SU-DHL-6 (cell line): ENCODE measurements around the gene TMC3.

Experiments
- H2AFZ ChIP-seq: fragments of 200-600 bp; sonication (generic); 2 replicates; pipeline ENCODE4 v1.6.1; 2014; ENCODE audit warnings: low read depth, mild to moderate bottlenecking, moderate library complexity, mixed read lengths, antibody characterized with exemption, low read length; ENCODE audit not compliant: severe bottlenecking
- H3F3A ChIP-seq: fragments of 200-600 bp; shearing (Covaris generic); 2 replicates; pipeline ENCODE4 v1.6.0; 2016; ENCODE audit warnings: antibody characterized with exemption, mild to moderate bottlenecking; ENCODE audit not compliant: insufficient read depth
- H3K27ac ChIP-seq: fragments of 200-600 bp; sonication (generic); 2 replicates; pipeline ENCODE4 v1.5.1; 2016; ENCODE audit warnings: low read depth, mild to moderate bottlenecking, low read length, moderate library complexity, mixed read lengths
- H3K27me3 ChIP-seq: fragments of 200-600 bp; sonication (generic), shearing (Covaris generic); 2 replicates; pipeline ENCODE4 v1.6.0; 2014; ENCODE audit warnings: mild to moderate bottlenecking, low read length
- H3K36me3 ChIP-seq: fragments of 200-600 bp; sonication (generic); 2 replicates; pipeline ENCODE4 v1.6.1; 2014; ENCODE audit warnings: mild to moderate bottlenecking, low read length, mixed read lengths
- H3K4me2 ChIP-seq: fragments of 300-600, 200-600 bp; shearing (Covaris generic), sonication (generic); 2 replicates; pipeline ENCODE4 v1.6.0; 2014; ENCODE audit warnings: low read length, low read depth, mild to moderate bottlenecking; ENCODE audit not compliant: poor library complexity, severe bottlenecking
- H3K4me3 ChIP-seq: fragments of 200-600 bp; sonication (generic); 2 replicates; pipeline ENCODE4 v1.5.1; 2014; ENCODE audit warnings: antibody characterized with exemption, low read length, mild to moderate bottlenecking, mixed read lengths; ENCODE audit not compliant: insufficient read depth, poor library complexity, severe bottlenecking
- H3K79me2 ChIP-seq: fragments of 200-600 bp; sonication (generic); 2 replicates; pipeline ENCODE4 v1.6.1; 2014; ENCODE audit warnings: mild to moderate bottlenecking, low read length, moderate library complexity; ENCODE audit not compliant: insufficient read depth
- H3K9ac ChIP-seq: fragments of 200-600 bp; sonication (generic); 2 replicates; pipeline ENCODE4 v1.7.0; 2014; ENCODE audit warnings: mild to moderate bottlenecking, low read length
- H3K9me2 ChIP-seq: fragments of 200-600 bp; sonication (generic); replicated peaks from 2 replicates; pipeline ENCODE4 v1.6.1; 2014; ENCODE audit warnings: low read length; ENCODE audit not compliant: insufficient read depth
- H3K9me3 ChIP-seq: fragments of 200-600 bp; sonication (generic); 2 replicates; pipeline ENCODE4 v1.6.1; 2014; ENCODE audit warnings: low read length, mixed read lengths; ENCODE audit not compliant: insufficient read depth
- H4K20me1 ChIP-seq: fragments of 200-600 bp; sonication (generic); 2 replicates; pipeline ENCODE4 v1.6.1; 2014; ENCODE audit warnings: low read depth, mild to moderate bottlenecking, antibody characterized with exemption, low read length, moderate library complexity, mixed read lengths
- EZH2phosphoT487 ChIP-seq: fragments of 200-600 bp; sonication (generic), shearing (Covaris generic); conservative IDR thresholded peaks from 2 replicates; pipeline ENCODE4 v1.6.1; 2018; ENCODE audit warnings: mild to moderate bottlenecking, antibody characterized with exemption, low read length, moderate library complexity, mixed read lengths
- TF ChIP-seq, protein P1 (sequence below): fragments of 200-600 bp; sonication (generic); IDR thresholded peaks from one replicate; pipeline ENCODE4 v1.5.1; 2017; ENCODE audit warnings: antibody characterized with exemption, mild to moderate bottlenecking, low read length, moderate library complexity; ENCODE audit not compliant: insufficient read depth, poor library complexity, severe bottlenecking

The TMC3 gene

GRCh38 chr15:81288040-81288439 lies 86.0 kb downstream of the TMC3 start:
- Histone ChIP-seq H3F3A (peaks cover 5% of the 10 kb centered on the region; the same call in 1 of the 2 replicates), H3K9ac (no peak overlapping the region), H3K9me3 (no peaks in the 10 kb centered on the region), H3K4me2 (no peak overlapping the region), H4K20me1 (no peaks in the 10 kb centered on the region), H3K4me3 (no peak overlapping the region), H3K79me2 (no peaks in the 10 kb centered on the region), H2AFZ (no peak overlapping the region), H3K27ac (no peak overlapping the region), H3K36me3 (no peaks in the 10 kb centered on the region), H3K27me3 (no peaks in the 10 kb centered on the region), H3K9me2 (no peaks in the 10 kb centered on the region)
- TF ChIP-seq, protein P1, sequence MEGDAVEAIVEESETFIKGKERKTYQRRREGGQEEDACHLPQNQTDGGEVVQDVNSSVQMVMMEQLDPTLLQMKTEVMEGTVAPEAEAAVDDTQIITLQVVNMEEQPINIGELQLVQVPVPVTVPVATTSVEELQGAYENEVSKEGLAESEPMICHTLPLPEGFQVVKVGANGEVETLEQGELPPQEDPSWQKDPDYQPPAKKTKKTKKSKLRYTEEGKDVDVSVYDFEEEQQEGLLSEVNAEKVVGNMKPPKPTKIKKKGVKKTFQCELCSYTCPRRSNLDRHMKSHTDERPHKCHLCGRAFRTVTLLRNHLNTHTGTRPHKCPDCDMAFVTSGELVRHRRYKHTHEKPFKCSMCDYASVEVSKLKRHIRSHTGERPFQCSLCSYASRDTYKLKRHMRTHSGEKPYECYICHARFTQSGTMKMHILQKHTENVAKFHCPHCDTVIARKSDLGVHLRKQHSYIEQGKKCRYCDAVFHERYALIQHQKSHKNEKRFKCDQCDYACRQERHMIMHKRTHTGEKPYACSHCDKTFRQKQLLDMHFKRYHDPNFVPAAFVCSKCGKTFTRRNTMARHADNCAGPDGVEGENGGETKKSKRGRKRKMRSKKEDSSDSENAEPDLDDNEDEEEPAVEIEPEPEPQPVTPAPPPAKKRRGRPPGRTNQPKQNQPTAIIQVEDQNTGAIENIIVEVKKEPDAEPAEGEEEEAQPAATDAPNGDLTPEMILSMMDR: no peak
- no peak for TF ChIP-seq EZH2phosphoT487

DNA sequence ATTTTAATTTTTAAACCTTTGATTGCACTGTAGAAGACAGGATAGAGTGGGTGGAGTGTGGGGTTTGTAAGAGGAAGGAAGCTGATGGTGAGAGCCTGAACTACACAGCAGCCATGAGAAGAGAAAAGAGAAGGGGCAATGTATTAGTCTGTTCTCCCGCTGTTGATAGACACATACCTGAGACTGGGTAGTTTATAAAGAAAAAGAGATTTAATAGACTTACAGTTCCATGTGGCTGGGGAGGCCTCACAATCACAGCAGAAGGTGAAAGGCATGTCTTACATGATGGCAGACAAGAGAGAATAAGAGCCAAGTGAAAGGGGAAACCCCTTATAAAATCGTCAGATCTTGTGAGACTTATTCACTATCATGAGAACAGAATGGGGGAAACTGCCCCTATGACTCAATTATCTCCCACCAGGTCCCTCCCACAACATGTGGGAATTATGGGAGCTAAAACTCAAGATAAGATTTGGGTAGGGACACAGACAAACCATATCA lies 87.3 kb downstream of the TMC3 start:
- Histone ChIP-seq H2AFZ (no peak overlapping the region), H3K79me2 (no peaks in the 10 kb centered on the region), H3K4me3 (no peak overlapping the region), H3K27ac (no peak overlapping the region), H4K20me1 (no peaks in the 10 kb centered on the region), H3F3A (0 out of 2 replicates have a peak, but pooled peaks cover 2% of the 10 kb centered on the region), H3K9ac (no peak overlapping the region), H3K27me3 (no peaks in the 10 kb centered on the region), H3K4me2 (peak overlapping the region; percentile 48), H3K9me3 (no peaks in the 10 kb centered on the region), H3K36me3 (no peaks in the 10 kb centered on the region), H3K9me2 (no peaks in the 10 kb centered on the region)
- TF ChIP-seq, protein P1: no peak
- TF ChIP-seq EZH2phosphoT487: no peak

- H3K9me3 ChIP-seq: no peaks in the 10 kb centered on the region
- no peak for TF ChIP-seq EZH2phosphoT487
- TF ChIP-seq, protein P1: no peak
- no peak overlapping the region for H3K4me3 ChIP-seq
- H3K9ac ChIP-seq: no peak overlapping the region
- no peaks in the 10 kb centered on the region for H3K9me2 ChIP-seq
- peak overlapping the region; percentile 48 for H3K4me2 ChIP-seq
- no peaks in the 10 kb centered on the region for H3K79me2 ChIP-seq
- H3K27ac ChIP-seq: no peak overlapping the region
- no peaks in the 10 kb centered on the region for H4K20me1 ChIP-seq
- no peaks in the 10 kb centered on the region for H3K27me3 ChIP-seq
- peak overlapping the region; percentile 17 for H2AFZ ChIP-seq
- H3F3A ChIP-seq: no peaks in the 10 kb centered on the region
- no peaks in the 10 kb centered on the region for H3K36me3 ChIP-seq
These were observed 88.6 kb downstream of the TMC3 start for GRCh38 chr15:81285461-81285860.
